Testis (tissue), 2 donors: ENCODE measurements around the gene SERTAD2.

Source experiments
- CTCF ChIP-seq, 3 experiments: fragments of 450-650 bp in 2 of 3; fragments of 200-600 bp in 1 of 3; sonication (generic) in 1 of 3; IDR thresholded peaks; one replicate each; pipeline ENCODE4 v1.5.1; 2016 to 2019; ENCODE audit warnings: antibody characterized with exemption in 3 of 3, mild to moderate bottlenecking in 2 of 3, moderate library complexity in 1 of 3
- POLR2A ChIP-seq: fragments of 450-650 bp; IDR thresholded peaks from one replicate; pipeline ENCODE4 v1.6.1; 2017; ENCODE audit warnings: antibody characterized with exemption, mild to moderate bottlenecking, moderate library complexity

GRCh38 chr2:64629875-64630274 lies 23.8 kb downstream of the SERTAD2 start:
- TF ChIP-seq CTCF (IDR thresholded peaks at IDR 0.05) (no peak), POLR2A (no peak)
